Fibroblast of lung (primary cell): Measurements from ENCODE around the gene TMEM38B. TPM values are rescaled to one million over a fixed set of nuclear protein-coding genes. Genes with fewer than 3 reads are reported as not detected.

Experiments
- DNase-seq, 2 donors: peaks; one replicate each; pipeline versions ENCODE4 v3.0.0 to v3.0.0-alpha.2; 2010; ENCODE audit warnings: low read depth in 2 of 2
- H2AFZ ChIP-seq: 2 replicates; pipeline ENCODE4 v1.5.1; 2012; ENCODE audit warnings: low read length, control low read depth, inconsistent platforms
- H3K27ac ChIP-seq: 2 replicates; pipeline ENCODE4 v1.5.1; 2011; ENCODE audit warnings: low read length, control low read depth; ENCODE audit not compliant: insufficient read depth
- H3K27me3 ChIP-seq: 2 replicates; pipeline ENCODE4 v1.5.1; 2011; ENCODE audit warnings: mild to moderate bottlenecking, low read length; ENCODE audit not compliant: control insufficient read depth, insufficient read depth
- H3K36me3 ChIP-seq: 2 replicates; pipeline ENCODE4 v1.5.1; 2011; ENCODE audit warnings: low read length; ENCODE audit not compliant: control insufficient read depth, insufficient read depth
- H3K4me1 ChIP-seq: 2 replicates; pipeline ENCODE4 v1.5.1; 2011; ENCODE audit warnings: low read length; ENCODE audit not compliant: control insufficient read depth, insufficient read depth; ENCODE audit errors: extremely low read depth
- H3K4me2 ChIP-seq: 2 replicates; pipeline ENCODE4 v1.5.1; 2011; ENCODE audit warnings: low read length, control low read depth; ENCODE audit not compliant: insufficient read depth; ENCODE audit errors: extremely low read depth
- H3K4me3 ChIP-seq, 4 experiments: fragments of 200-600 bp in 1 of 4; sonication (generic) in 1 of 4; replicated peaks in 1 of 4; 2 replicates each; pipeline ENCODE4 v1.5.1; 2011 to 2016; ENCODE audit warnings: low read length in 4 of 4, low read depth in 3 of 4, mild to moderate bottlenecking in 3 of 4, control low read depth in 2 of 4, inconsistent platforms in 1 of 4, mixed read lengths in 1 of 4; ENCODE audit not compliant: insufficient read depth in 1 of 4; ENCODE audit errors: control extremely low read depth in 1 of 4
- H3K79me2 ChIP-seq: 2 replicates; pipeline ENCODE4 v1.5.1; 2012; ENCODE audit warnings: mild to moderate bottlenecking, low read length, inconsistent platforms; ENCODE audit not compliant: control insufficient read depth, insufficient read depth
- H3K9ac ChIP-seq: 2 replicates; pipeline ENCODE4 v1.5.1; 2011; ENCODE audit warnings: mild to moderate bottlenecking, low read length, control low read depth; ENCODE audit not compliant: insufficient read depth
- H3K9me3 ChIP-seq: 2 replicates; pipeline ENCODE4 v1.5.1; 2012; ENCODE audit warnings: low read depth, low read length; ENCODE audit not compliant: control insufficient read depth, insufficient read depth
- H4K20me1 ChIP-seq: 2 replicates; pipeline ENCODE4 v1.5.1; 2011; ENCODE audit warnings: low read length; ENCODE audit not compliant: control insufficient read depth, insufficient read depth; ENCODE audit errors: extremely low read depth
- EZH2 ChIP-seq: IDR thresholded peaks from 2 replicates; pipeline ENCODE4 v1.5.1; 2012; ENCODE audit warnings: low read length, control low read depth, mild to moderate bottlenecking; ENCODE audit errors: missing control alignments
- polyA plus RNA-seq, 2 donors: library from polyadenylated mRNA; depleted of rRNA in 1 of 2; stranded (reverse) in 1 of 2; unstranded in 1 of 2; fragments of >200 nt; gene quantifications; 2 replicates each; pipeline ENCODE4 v1.2.1, GENCODE V29; 2011 to 2012; ENCODE audit warnings: missing spikeins in 1 of 2
- total RNA-seq: library from RNA; depleted of rRNA; stranded (reverse); fragments of >200 nt; gene quantifications from 2 replicates; pipeline ENCODE4 v1.2.1, GENCODE V29; 2014
- TF ChIP-seq, protein P1 (sequence below), 2 donors: IDR thresholded peaks in 1 of 2; conservative IDR thresholded peaks in 1 of 2; 1 replicate in 1 of 2; 2 replicates in 1 of 2; pipeline ENCODE4 v1.5.1; 2011 to 2012; ENCODE audit warnings: low read length in 2 of 2, control low read depth in 1 of 2, inconsistent platforms in 1 of 2, low read depth in 1 of 2, mild to moderate bottlenecking in 1 of 2

Gene TMEM38B
- total and polyA plus RNA-seq, 2 donors (not counting 1 experiment from before 2014, with no cell fraction given) = 6.9 to 21.3 TPM

DNA sequence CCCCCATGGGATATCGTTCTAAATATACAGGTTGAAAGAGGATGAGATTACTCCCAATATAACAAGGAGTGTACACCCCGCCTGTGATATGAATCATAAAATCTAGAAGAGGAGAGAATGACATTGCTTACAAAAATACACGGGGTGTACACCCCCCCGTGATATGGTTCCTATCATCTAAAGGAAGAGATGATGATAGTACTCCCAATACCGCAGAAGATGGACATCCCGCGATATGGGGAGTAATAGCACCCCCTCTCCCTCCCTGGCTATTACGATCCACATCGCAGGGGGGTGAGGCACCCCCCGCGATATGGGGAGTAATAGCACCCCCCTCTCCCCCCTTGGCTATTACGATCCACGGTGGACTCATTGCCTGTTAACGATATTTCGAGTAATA lies 124.6 kb downstream of the TMEM38B start:
- no peaks in the 10 kb centered on the region for H3K27me3 ChIP-seq
- H3K4me3 ChIP-seq = no peak overlapping the region
- TF ChIP-seq EZH2 = no peak
- TF ChIP-seq, protein P1, sequence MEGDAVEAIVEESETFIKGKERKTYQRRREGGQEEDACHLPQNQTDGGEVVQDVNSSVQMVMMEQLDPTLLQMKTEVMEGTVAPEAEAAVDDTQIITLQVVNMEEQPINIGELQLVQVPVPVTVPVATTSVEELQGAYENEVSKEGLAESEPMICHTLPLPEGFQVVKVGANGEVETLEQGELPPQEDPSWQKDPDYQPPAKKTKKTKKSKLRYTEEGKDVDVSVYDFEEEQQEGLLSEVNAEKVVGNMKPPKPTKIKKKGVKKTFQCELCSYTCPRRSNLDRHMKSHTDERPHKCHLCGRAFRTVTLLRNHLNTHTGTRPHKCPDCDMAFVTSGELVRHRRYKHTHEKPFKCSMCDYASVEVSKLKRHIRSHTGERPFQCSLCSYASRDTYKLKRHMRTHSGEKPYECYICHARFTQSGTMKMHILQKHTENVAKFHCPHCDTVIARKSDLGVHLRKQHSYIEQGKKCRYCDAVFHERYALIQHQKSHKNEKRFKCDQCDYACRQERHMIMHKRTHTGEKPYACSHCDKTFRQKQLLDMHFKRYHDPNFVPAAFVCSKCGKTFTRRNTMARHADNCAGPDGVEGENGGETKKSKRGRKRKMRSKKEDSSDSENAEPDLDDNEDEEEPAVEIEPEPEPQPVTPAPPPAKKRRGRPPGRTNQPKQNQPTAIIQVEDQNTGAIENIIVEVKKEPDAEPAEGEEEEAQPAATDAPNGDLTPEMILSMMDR (conservative IDR thresholded peaks at IDR 0.05 in 1 of 2, IDR thresholded peaks at IDR 0.05 in 1 of 2; ENCODE audit: low read depth in 1 of 2, low read length in 2 of 2) = no peak
- H3K4me1 ChIP-seq = no peaks in the 10 kb centered on the region
- no peak overlapping the region for H3K4me2 ChIP-seq
- no peaks in the 10 kb centered on the region for H4K20me1 ChIP-seq
- no peak for DNase-seq
- H3K9me3 ChIP-seq = no peaks in the 10 kb centered on the region
- H3K36me3 ChIP-seq = no peaks in the 10 kb centered on the region
- H3K27ac ChIP-seq = no peak overlapping the region
- H2AFZ ChIP-seq = no peak overlapping the region
- no peak overlapping the region for H3K9ac ChIP-seq
- H3K79me2 ChIP-seq = no peaks in the 10 kb centered on the region

- H3K9ac ChIP-seq = no peak overlapping the region
- H3K36me3 ChIP-seq = no peaks in the 10 kb centered on the region
- DNase-seq = no peak
- no peaks in the 10 kb centered on the region for H3K27me3 ChIP-seq
- no peaks in the 10 kb centered on the region for H3K9me3 ChIP-seq
- H3K4me2 ChIP-seq = no peak overlapping the region
- no peak overlapping the region for H2AFZ ChIP-seq
- no peak overlapping the region for H3K4me3 ChIP-seq
- no peak for TF ChIP-seq EZH2
- TF ChIP-seq, protein P1 (conservative IDR thresholded peaks at IDR 0.05 in 1 of 2, IDR thresholded peaks at IDR 0.05 in 1 of 2; ENCODE audit: low read depth in 1 of 2, low read length in 2 of 2) = no peak
- no peak overlapping the region for H3K27ac ChIP-seq
- no peaks in the 10 kb centered on the region for H3K79me2 ChIP-seq
- no peaks in the 10 kb centered on the region for H4K20me1 ChIP-seq
- H3K4me1 ChIP-seq = no peaks in the 10 kb centered on the region
Measured at GRCh38 chr9:105822814-105823213, 128.5 kb downstream of the TMEM38B start.

Other genes with a start within 250 kb of the TMEM38B start
- 3.6 and 6.1 TPM in 2 replicates for gene FSD1L, start 246.5 kb upstream of the TMEM38B start, total RNA-seq
- 3.0 and 4.0 TPM in 2 replicates for gene FSD1L, start 246.5 kb upstream of the TMEM38B start, polyA plus RNA-seq
- 29.0 and 32.9 TPM in 2 replicates for gene FKTN, start 136.4 kb upstream of the TMEM38B start, total RNA-seq
- 22.8 and 31.0 TPM in 2 replicates for gene FKTN, start 136.4 kb upstream of the TMEM38B start, polyA plus RNA-seq
- 0.17 TPM in 1 of 2 replicates, not detected in the other for gene TAL2, start 32.1 kb upstream of the TMEM38B start, total RNA-seq
- gene TAL2, start 32.1 kb upstream of the TMEM38B start, polyA plus RNA-seq = 0.11 TPM in 1 of 2 replicates, not detected in the other